HCT116 (cell line): ENCODE data around the gene TAF5L. TPM values are rescaled to one million over a fixed set of nuclear protein-coding genes. Genes with fewer than 3 reads are reported as not detected.

ENCODE experiments used
- ATAC-seq: fragments of 200-7000 bp; cut with Tn5 transposase; 2 replicates; pipeline ENCODE4 v1.9.1; 2020; ENCODE audit warnings: mild to moderate bottlenecking, moderate library complexity
- BruUV-seq: library from RNA; stranded (reverse); fragments of 400-500 nt; replicated peaks from 2 replicates; lab custom pipeline; 2021; lab: Mats Ljungman, UMichigan
- CTCF ChIA-PET: fragments of 300-600 bp; sonication (Branson Sonifier 250); formaldehyde crosslinking; loops from one replicate; lab custom pipeline; 2021; ENCODE audit warnings: antibody characterized with exemption; lab: Charles Lee
- POLR2A ChIA-PET: fragments of 300-600, 350-600 bp; sonication (Branson Sonifier 250); formaldehyde crosslinking; loops from one replicate; lab custom pipeline; 2021; ENCODE audit warnings: antibody characterized with exemption; lab: Charles Lee
- RAD21 ChIA-PET, 2 experiments: fragments of 300-600 bp; sonication (Branson Sonifier 250); formaldehyde crosslinking; loops; one replicate each; lab custom pipeline; 2023; ENCODE audit warnings: low total read pairs in 2 of 2; ENCODE audit not compliant: uncharacterized antibody in 2 of 2, unreplicated experiment in 2 of 2, low non-redundant PET in 1 of 2; lab: Charles Lee
- DNase-seq: peaks from one replicate; pipeline ENCODE4 v3.0.0-alpha.2; 2010; ENCODE audit warnings: low read depth, low spot score
- H2AFZ ChIP-seq: fragments of 200-600 bp; shearing (Covaris generic), sonication (generic); 2 replicates; pipeline ENCODE4 v1.6.1; 2017; ENCODE audit warnings: low read depth, mixed run types, mixed read lengths, antibody characterized with exemption, low read length; ENCODE audit not compliant: poor library complexity, severe bottlenecking
- H3K27ac ChIP-seq: 2 replicates; pipeline ENCODE4 v1.5.1; 2012; ENCODE audit warnings: low read depth, low read length
- H3K27me3 ChIP-seq: fragments of 200-600 bp; sonication (generic); 2 replicates; pipeline ENCODE4 v1.6.1; 2016; ENCODE audit warnings: mixed run types, low read length, mixed read lengths; ENCODE audit not compliant: insufficient read depth
- H3K36me3 ChIP-seq, 2 experiments: fragments of 200-500 bp in 1 of 2; fragments of 200-600 bp in 1 of 2; sonication (Bioruptor generic) in 1 of 2; sonication (generic) in 1 of 2; 2 replicates each; pipeline versions ENCODE4 v1.5.1 to v1.6.1; 2014 to 2016; ENCODE audit warnings: low read length in 2 of 2, inconsistent platforms in 1 of 2, mixed read lengths in 1 of 2, mixed run types in 1 of 2; ENCODE audit not compliant: insufficient read depth in 2 of 2, control insufficient read depth in 1 of 2
- H3K4me1 ChIP-seq, 2 experiments: fragments of 200-600 bp in 1 of 2; sonication (generic) in 1 of 2; 2 replicates each; pipeline versions ENCODE4 v1.5.1 to v1.6.1; 2012 to 2017; ENCODE audit warnings: low read length in 2 of 2, inconsistent platforms in 1 of 2, mild to moderate bottlenecking in 1 of 2, mixed read lengths in 1 of 2, mixed run types in 1 of 2, moderate library complexity in 1 of 2; ENCODE audit not compliant: insufficient read depth in 2 of 2, control insufficient read depth in 1 of 2
- H3K4me2 ChIP-seq: fragments of 200-600 bp; sonication (generic); 2 replicates; pipeline ENCODE4 v1.6.1; 2017; ENCODE audit warnings: mixed run types, low read length, mixed read lengths
- H3K4me3 ChIP-seq, 2 experiments: fragments of 200-600 bp in 1 of 2; sonication (generic) in 1 of 2; replicated peaks in 1 of 2; 2 replicates each; pipeline ENCODE4 v1.5.1; 2011 to 2016; ENCODE audit warnings: low read length in 2 of 2, control low read depth in 1 of 2, low read depth in 1 of 2, mild to moderate bottlenecking in 1 of 2, mixed read lengths in 1 of 2, mixed run types in 1 of 2
- H3K79me2 ChIP-seq: fragments of 200-600 bp; sonication (generic); 2 replicates; pipeline ENCODE4 v1.6.1; 2017; ENCODE audit warnings: mild to moderate bottlenecking, mixed run types, low read length, moderate library complexity, mixed read lengths; ENCODE audit not compliant: insufficient read depth
- H3K9ac ChIP-seq: fragments of 200-600 bp; sonication (generic); 2 replicates; pipeline ENCODE4 v1.6.1; 2016; ENCODE audit warnings: low read length, mixed read lengths
- H3K9me2 ChIP-seq: fragments of 200-600 bp; sonication (generic), shearing (Covaris generic); 2 replicates; pipeline ENCODE4 v1.6.1; 2017; ENCODE audit warnings: mixed run types, mild to moderate bottlenecking, moderate library complexity; ENCODE audit not compliant: insufficient read depth
- H3K9me3 ChIP-seq, 2 experiments: fragments of 200-500 bp in 1 of 2; fragments of 200-600 bp in 1 of 2; sonication (Bioruptor generic) in 1 of 2; sonication (generic) in 1 of 2; 2 replicates each; pipeline ENCODE4 v1.6.1; 2014 to 2017; ENCODE audit warnings: low read length in 2 of 2, mixed read lengths in 2 of 2, inconsistent platforms in 1 of 2, low read depth in 1 of 2, mild to moderate bottlenecking in 1 of 2, mixed run types in 1 of 2, moderate library complexity in 1 of 2; ENCODE audit not compliant: control insufficient read depth in 1 of 2, insufficient read depth in 1 of 2
- H4K20me1 ChIP-seq: fragments of 200-600 bp; sonication (generic), shearing (Covaris generic); 2 replicates; pipeline ENCODE4 v1.6.1; 2017; ENCODE audit warnings: mixed run types, mild to moderate bottlenecking, moderate library complexity; ENCODE audit not compliant: insufficient read depth
- CBX3 ChIP-seq: IDR thresholded peaks from 2 replicates; pipeline ENCODE4 v1.6.1; 2012; ENCODE audit warnings: low read depth
- EGR1 ChIP-seq: IDR thresholded peaks from 2 replicates; pipeline ENCODE4 v1.6.1; 2012; ENCODE audit warnings: low read depth
- ELF1 ChIP-seq: IDR thresholded peaks from 2 replicates; pipeline ENCODE4 v1.6.1; 2012; ENCODE audit warnings: low read depth, borderline replicate concordance
- EZH2 ChIP-seq: fragments of 200-600 bp; sonication (generic); IDR thresholded peaks from 2 replicates; pipeline ENCODE4 v1.6.1; 2017; ENCODE audit warnings: antibody characterized with exemption, mixed run types
- FOSL1 ChIP-seq: IDR thresholded peaks from 2 replicates; pipeline ENCODE4 v1.6.1; 2012; ENCODE audit warnings: low read depth
- JUND ChIP-seq: IDR thresholded peaks from 2 replicates; pipeline ENCODE4 v1.6.1; 2012
- POLR2A ChIP-seq: IDR thresholded peaks from 2 replicates; pipeline ENCODE4 v1.7.0; 2011; ENCODE audit warnings: borderline replicate concordance; ENCODE audit not compliant: insufficient read depth, insufficient read length; ENCODE audit errors: extremely low read depth
- POLR2AphosphoS5 ChIP-seq: IDR thresholded peaks from 2 replicates; pipeline ENCODE4 v1.6.1; 2011; ENCODE audit warnings: mild to moderate bottlenecking, low read depth, low read length, moderate library complexity
- RAD21 ChIP-seq: IDR thresholded peaks from 2 replicates; pipeline ENCODE4 v1.6.1; 2012; ENCODE audit warnings: low read depth, mild to moderate bottlenecking
- SIN3A ChIP-seq: IDR thresholded peaks from 2 replicates; pipeline ENCODE4 v1.6.1; 2012; ENCODE audit warnings: low read depth
- SP1 ChIP-seq: IDR thresholded peaks from 2 replicates; pipeline ENCODE4 v1.6.1; 2012; ENCODE audit warnings: low read depth
- SRF ChIP-seq: IDR thresholded peaks from 2 replicates; pipeline ENCODE4 v1.6.1; 2012; ENCODE audit warnings: low read depth
- TCF7L2 ChIP-seq: IDR thresholded peaks from 2 replicates; pipeline ENCODE4 v1.7.0; 2011; ENCODE audit warnings: borderline replicate concordance, inconsistent platforms; ENCODE audit not compliant: insufficient read depth, insufficient read length; ENCODE audit errors: extremely low read depth
- YY1 ChIP-seq: IDR thresholded peaks from 2 replicates; pipeline ENCODE4 v1.6.1; 2011; ENCODE audit warnings: low read length, low read depth, moderate library complexity, mild to moderate bottlenecking; ENCODE audit not compliant: insufficient replicate concordance; ENCODE audit errors: extremely low read depth
- ZNF274 ChIP-seq: fragments of 200-500 bp; sonication (Bioruptor generic); IDR thresholded peaks from 2 replicates; pipeline ENCODE4 v1.6.1; 2014; ENCODE audit warnings: mild to moderate bottlenecking, low read depth, low read length, inconsistent platforms
- intact Hi-C: fragments of 100-400 bp; cut with micrococcal nuclease; formaldehyde crosslinking; loops from 2 replicates; pipeline ENCODE4 v1.10.0; 2022
- total RNA-seq: library from RNA; stranded (reverse); gene quantifications from one replicate; pipeline ENCODE4 v1.2.1, GENCODE V29; 2021; ENCODE audit not compliant: unreplicated experiment
- TF ChIP-seq, protein P1 (sequence below): IDR thresholded peaks from 2 replicates; pipeline ENCODE4 v1.6.1; 2012
- TF ChIP-seq, protein P2 (sequence below): IDR thresholded peaks from 2 replicates; pipeline ENCODE4 v1.6.1; 2011; ENCODE audit warnings: mild to moderate bottlenecking, low read length, moderate library complexity; ENCODE audit not compliant: insufficient replicate concordance; ENCODE audit errors: extremely low read depth
- TF ChIP-seq, protein P3 (sequence below): IDR thresholded peaks from 2 replicates; pipeline ENCODE4 v1.6.1; 2012
- TF ChIP-seq, protein P4 (sequence below): IDR thresholded peaks from 2 replicates; pipeline ENCODE4 v1.6.1; 2012; ENCODE audit warnings: low read depth

Gene TAF5L
- total RNA-seq, 1 experiment from 2014 or later = 22.4 TPM

DNA sequence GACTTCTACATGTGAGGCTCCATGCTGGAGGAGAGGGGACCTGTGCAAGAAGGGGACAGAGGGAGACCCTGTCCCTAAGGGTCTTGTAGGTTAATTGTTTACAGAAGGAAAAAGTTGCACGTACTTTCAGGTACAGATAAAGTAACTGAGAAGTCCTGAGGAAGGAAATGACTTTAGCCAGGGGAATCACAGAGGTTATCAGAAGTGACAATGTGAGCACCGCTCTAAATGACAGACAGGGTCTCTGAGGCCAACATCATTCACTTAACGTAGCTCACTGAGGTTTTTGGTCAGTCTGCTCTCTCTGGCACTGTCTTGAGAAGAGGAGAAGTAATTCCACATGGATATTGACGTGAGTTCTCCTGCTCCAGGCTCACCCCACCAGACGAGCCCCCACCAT is 12.0 kb downstream of the TAF5L start (continued):
- no peak for TF ChIP-seq SRF
- TF ChIP-seq, protein P1, sequence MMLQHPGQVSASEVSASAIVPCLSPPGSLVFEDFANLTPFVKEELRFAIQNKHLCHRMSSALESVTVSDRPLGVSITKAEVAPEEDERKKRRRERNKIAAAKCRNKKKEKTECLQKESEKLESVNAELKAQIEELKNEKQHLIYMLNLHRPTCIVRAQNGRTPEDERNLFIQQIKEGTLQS = no peak
- TF ChIP-seq, all 23 proteins: peak for 0

DNA sequence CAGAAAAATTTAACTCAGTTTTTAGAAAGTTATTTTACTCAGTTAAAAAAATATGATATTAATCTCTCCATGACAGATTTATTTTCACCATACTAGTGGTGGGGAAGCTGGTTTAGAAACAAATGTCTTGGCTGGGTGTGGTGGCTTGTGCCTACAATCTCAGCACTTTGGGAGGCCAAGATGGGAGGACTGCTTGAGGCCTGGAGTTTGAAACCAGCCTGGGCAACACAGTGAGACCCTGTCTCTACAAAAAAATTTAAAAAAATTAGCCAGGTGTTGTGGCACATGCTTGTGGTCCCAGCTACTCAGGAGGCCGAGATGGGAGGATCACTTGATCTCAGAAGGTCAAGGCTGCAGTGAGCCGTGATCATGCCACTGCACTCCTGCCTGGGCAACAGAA is 17.3 kb downstream of the TAF5L start:
- Histone ChIP-seq H4K20me1 (no peaks in the 10 kb centered on the region), H3K9ac (no peak overlapping the region), H3K27ac (no peak overlapping the region), H3K36me3 (peaks cover 39 to 40% of the 10 kb centered on the region in 2 experiments; a peak in 3 of 4 replicates), H2AFZ (no peak overlapping the region), H3K79me2 (no peaks in the 10 kb centered on the region; the same call in 1 of the 2 replicates), H3K4me3 (no peak overlapping the region), H3K27me3 (no peaks in the 10 kb centered on the region), H3K4me1 (no peaks in the 10 kb centered on the region), H3K4me2 (no peak overlapping the region), H3K9me2 (no peaks in the 10 kb centered on the region), H3K9me3 (no peaks in the 10 kb centered on the region)
- CTCF ChIA-PET = no interaction called here
- TF ChIP-seq EZH2 (no peak), POLR2AphosphoS5 (no peak), TCF7L2 (no peak), EGR1 (no peak), SRF (no peak), SP1 (no peak), ZNF274 (no peak), SIN3A (no peak), POLR2A (no peak), RAD21 (no peak), ELF1 (no peak), JUND (no peak), FOSL1 (no peak), CBX3 (no peak), YY1 (no peak)
- TF ChIP-seq, protein P2, sequence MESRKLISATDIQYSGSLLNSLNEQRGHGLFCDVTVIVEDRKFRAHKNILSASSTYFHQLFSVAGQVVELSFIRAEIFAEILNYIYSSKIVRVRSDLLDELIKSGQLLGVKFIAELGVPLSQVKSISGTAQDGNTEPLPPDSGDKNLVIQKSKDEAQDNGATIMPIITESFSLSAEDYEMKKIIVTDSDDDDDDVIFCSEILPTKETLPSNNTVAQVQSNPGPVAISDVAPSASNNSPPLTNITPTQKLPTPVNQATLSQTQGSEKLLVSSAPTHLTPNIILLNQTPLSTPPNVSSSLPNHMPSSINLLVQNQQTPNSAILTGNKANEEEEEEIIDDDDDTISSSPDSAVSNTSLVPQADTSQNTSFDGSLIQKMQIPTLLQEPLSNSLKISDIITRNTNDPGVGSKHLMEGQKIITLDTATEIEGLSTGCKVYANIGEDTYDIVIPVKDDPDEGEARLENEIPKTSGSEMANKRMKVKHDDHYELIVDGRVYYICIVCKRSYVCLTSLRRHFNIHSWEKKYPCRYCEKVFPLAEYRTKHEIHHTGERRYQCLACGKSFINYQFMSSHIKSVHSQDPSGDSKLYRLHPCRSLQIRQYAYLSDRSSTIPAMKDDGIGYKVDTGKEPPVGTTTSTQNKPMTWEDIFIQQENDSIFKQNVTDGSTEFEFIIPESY = no peak
- TF ChIP-seq, protein P3, sequence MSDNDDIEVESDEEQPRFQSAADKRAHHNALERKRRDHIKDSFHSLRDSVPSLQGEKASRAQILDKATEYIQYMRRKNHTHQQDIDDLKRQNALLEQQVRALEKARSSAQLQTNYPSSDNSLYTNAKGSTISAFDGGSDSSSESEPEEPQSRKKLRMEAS = no peak
- TF ChIP-seq, protein P1 = no peak
- TF ChIP-seq, protein P4, sequence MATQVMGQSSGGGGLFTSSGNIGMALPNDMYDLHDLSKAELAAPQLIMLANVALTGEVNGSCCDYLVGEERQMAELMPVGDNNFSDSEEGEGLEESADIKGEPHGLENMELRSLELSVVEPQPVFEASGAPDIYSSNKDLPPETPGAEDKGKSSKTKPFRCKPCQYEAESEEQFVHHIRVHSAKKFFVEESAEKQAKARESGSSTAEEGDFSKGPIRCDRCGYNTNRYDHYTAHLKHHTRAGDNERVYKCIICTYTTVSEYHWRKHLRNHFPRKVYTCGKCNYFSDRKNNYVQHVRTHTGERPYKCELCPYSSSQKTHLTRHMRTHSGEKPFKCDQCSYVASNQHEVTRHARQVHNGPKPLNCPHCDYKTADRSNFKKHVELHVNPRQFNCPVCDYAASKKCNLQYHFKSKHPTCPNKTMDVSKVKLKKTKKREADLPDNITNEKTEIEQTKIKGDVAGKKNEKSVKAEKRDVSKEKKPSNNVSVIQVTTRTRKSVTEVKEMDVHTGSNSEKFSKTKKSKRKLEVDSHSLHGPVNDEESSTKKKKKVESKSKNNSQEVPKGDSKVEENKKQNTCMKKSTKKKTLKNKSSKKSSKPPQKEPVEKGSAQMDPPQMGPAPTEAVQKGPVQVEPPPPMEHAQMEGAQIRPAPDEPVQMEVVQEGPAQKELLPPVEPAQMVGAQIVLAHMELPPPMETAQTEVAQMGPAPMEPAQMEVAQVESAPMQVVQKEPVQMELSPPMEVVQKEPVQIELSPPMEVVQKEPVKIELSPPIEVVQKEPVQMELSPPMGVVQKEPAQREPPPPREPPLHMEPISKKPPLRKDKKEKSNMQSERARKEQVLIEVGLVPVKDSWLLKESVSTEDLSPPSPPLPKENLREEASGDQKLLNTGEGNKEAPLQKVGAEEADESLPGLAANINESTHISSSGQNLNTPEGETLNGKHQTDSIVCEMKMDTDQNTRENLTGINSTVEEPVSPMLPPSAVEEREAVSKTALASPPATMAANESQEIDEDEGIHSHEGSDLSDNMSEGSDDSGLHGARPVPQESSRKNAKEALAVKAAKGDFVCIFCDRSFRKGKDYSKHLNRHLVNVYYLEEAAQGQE = no peak
- intact Hi-C loops = no loop called here
- DNase-seq (no peak), ATAC-seq (no peak)
- RAD21 ChIA-PET = no interaction called here
- POLR2A ChIA-PET = no interaction called here
- BruUV-seq = no TSS peak
